ENCODE measurements around the gene ZMAT3. TPM values are rescaled to one million over a fixed set of nuclear protein-coding genes. Genes with fewer than 3 reads are reported as not detected.

ZMAT3 gene
- total and polyA plus RNA-seq, 4 donors, result 2.4 to 12.1 (median 5.4) TPM

DNA sequence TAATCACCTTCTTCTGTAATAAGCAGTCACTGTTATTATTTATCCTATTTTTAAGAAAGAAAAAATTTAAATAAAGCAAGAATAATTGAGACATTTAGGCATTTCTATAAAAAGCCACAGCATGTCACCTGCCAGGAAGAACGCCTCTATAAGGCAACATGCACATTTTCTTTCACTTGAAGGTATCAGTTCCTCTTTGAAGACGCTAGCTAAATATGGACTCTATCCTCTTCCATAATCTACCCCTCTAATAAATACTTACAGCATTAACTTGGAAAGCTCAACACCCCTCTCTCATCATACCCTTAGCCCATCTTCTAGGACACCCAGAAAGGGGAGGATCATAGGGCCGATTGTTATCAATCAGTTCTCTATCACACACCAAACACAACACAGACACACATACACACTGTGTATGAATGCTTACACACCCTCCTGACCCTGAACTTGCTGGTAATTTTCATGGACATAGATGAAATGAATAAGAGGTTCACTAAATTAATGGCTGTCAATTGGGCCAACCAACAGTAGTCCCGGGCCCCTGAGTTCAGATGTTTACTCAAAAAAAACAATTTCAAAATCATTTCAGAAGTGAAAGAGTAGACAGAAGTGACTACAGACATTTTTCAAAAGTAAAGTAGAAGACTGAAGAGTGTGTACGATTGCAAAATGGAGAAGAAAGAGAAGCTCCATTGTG, 102.5 kb downstream of the ZMAT3 start:
- H3K9ac ChIP-seq (ENCODE audit: insufficient read depth in 1 of 2, low read length in 2 of 2), result no peak overlapping the region
- 68 to 73% methylated on average over 5 of the region's 5 CpGs for WGBS, 2 donors
- peaks cover 0 to 5% (median 4%) of the 10 kb centered on the region in 4 donors for H3K9me3 ChIP-seq (ENCODE audit: control insufficient read depth in 4 of 4, insufficient read depth in 3 of 4, low read length in 3 of 4)
- H3K27me3 ChIP-seq (ENCODE audit: control insufficient read depth in 3 of 3, insufficient read depth in 3 of 3, low read length in 2 of 3), result no peaks in the 10 kb centered on the region
- DNase-seq (no peak), ATAC-seq (ENCODE audit: insufficient read depth, low FRiP score) (no peak)
- no peak overlapping the region for H3K4me3 ChIP-seq
- H3K4me1 ChIP-seq (ENCODE audit: control insufficient read depth in 5 of 5, insufficient read depth in 5 of 5, low read length in 5 of 5), result peaks cover 0 to 18% (median 5%) of the 10 kb centered on the region in 5 donors
- H3K36me3 ChIP-seq (ENCODE audit: control insufficient read depth in 4 of 4, insufficient read depth in 4 of 4, low read length in 4 of 4), result no peaks in the 10 kb centered on the region
- no peak overlapping the region for H3K27ac ChIP-seq (ENCODE audit: low read depth in 1 of 2, low read length in 1 of 2)
- TF ChIP-seq, protein P1, sequence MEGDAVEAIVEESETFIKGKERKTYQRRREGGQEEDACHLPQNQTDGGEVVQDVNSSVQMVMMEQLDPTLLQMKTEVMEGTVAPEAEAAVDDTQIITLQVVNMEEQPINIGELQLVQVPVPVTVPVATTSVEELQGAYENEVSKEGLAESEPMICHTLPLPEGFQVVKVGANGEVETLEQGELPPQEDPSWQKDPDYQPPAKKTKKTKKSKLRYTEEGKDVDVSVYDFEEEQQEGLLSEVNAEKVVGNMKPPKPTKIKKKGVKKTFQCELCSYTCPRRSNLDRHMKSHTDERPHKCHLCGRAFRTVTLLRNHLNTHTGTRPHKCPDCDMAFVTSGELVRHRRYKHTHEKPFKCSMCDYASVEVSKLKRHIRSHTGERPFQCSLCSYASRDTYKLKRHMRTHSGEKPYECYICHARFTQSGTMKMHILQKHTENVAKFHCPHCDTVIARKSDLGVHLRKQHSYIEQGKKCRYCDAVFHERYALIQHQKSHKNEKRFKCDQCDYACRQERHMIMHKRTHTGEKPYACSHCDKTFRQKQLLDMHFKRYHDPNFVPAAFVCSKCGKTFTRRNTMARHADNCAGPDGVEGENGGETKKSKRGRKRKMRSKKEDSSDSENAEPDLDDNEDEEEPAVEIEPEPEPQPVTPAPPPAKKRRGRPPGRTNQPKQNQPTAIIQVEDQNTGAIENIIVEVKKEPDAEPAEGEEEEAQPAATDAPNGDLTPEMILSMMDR (IDR thresholded peaks at IDR 0.05; ENCODE audit: control extremely low read depth, extremely low read depth), result no peak

Small RNAs within 50 kb of the gene (small RNA-seq; reads per million reads assigned to genes)
- not detected for gene RF00019 (ENCODE audit: low replicate concordance)

Other genes starting within 250 kb of the ZMAT3 start
- gene PIK3CA, start 76.5 kb upstream of the ZMAT3 start, total RNA-seq, result 10 to 100 TPM; 21.7 to 42.9 TPM
- gene PIK3CA, start 76.5 kb upstream of the ZMAT3 start, polyA plus RNA-seq, result 10 to 100 TPM in 1 of 2 donors, 1 to 10 TPM in 1; 4.5 to 10.3 TPM
- 1 to 10 TPM; 2.8 to 5.5 TPM for gene KCNMB3, start 179.3 kb upstream of the ZMAT3 start, total RNA-seq
- 1 to 10 TPM in 1 of 2 donors, under 1 TPM in 1; 0.96 to 1.9 TPM for gene KCNMB3, start 179.3 kb upstream of the ZMAT3 start, polyA plus RNA-seq

Data from lung (tissue), 13 donors.